Neural progenitor cell (in vitro differentiated cells): ENCODE measurements around the gene RBM28.

Experiments
- EZH2 ChIP-seq: fragments of 200-600 bp; sonication (generic); IDR thresholded peaks from 2 replicates; pipeline ENCODE4 v1.6.1; 2017; ENCODE audit warnings: antibody characterized with exemption, mild to moderate bottlenecking, moderate library complexity
- TF ChIP-seq, protein P1 (sequence below): fragments of 200-600 bp; sonication (generic); IDR thresholded peaks from 2 replicates; pipeline ENCODE4 v1.5.1; 2017; ENCODE audit warnings: antibody characterized with exemption, mild to moderate bottlenecking

DNA sequence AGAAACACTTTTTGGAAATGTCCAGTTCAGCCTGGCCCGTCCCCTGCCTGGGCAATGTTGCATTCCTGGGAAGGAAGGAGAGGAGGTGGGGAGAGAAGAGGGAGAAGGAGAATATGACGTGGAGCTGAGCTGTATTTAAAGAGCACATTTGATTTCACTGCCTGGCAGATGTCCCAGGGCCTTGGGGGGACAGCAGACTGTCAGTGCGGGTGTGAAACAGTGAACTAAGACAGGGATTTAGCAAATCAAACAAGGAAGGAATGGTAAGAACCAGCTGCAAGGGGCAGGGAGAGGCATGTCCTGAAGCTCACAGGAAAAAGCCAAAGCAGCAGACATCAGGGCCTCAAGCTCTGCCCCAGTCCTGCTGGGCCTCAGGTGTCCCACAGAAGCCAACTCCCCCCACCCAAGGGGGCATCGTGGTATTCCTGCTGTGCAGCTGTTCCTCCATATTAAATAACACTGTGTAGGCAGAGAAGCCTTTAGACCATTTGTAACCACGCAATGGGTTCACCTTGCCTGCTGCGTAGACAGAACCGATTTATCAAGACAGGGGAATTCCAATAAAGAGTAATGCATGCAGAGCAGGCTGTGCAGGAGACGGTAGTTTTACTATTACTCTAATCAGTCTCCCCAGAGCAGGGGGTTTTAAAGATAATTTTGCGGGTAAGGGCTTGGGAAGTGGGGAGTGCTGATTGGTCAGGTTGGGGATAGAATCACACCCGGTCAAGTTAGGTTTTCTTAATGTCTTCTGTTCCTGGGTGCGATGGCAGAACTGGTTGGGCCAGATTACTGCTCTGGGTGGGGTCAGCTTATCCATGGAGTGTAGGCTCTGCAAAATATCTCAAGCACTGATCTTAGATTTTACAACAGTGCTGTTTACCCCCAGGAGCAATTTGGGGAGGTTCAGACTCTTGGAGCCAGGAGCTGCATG, 84.3 kb downstream of the RBM28 start:
- no peak for TF ChIP-seq EZH2
- TF ChIP-seq, protein P1, sequence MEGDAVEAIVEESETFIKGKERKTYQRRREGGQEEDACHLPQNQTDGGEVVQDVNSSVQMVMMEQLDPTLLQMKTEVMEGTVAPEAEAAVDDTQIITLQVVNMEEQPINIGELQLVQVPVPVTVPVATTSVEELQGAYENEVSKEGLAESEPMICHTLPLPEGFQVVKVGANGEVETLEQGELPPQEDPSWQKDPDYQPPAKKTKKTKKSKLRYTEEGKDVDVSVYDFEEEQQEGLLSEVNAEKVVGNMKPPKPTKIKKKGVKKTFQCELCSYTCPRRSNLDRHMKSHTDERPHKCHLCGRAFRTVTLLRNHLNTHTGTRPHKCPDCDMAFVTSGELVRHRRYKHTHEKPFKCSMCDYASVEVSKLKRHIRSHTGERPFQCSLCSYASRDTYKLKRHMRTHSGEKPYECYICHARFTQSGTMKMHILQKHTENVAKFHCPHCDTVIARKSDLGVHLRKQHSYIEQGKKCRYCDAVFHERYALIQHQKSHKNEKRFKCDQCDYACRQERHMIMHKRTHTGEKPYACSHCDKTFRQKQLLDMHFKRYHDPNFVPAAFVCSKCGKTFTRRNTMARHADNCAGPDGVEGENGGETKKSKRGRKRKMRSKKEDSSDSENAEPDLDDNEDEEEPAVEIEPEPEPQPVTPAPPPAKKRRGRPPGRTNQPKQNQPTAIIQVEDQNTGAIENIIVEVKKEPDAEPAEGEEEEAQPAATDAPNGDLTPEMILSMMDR = no peak
